HG02870 (cell line): Measurements from ENCODE around the gene MTO1.
"Not testable (repeated sequence)": the region's sequence is repeated elsewhere in the genome, so short reads cannot be mapped to it uniquely, and the experiment has no call there.

Source experiments
- ATAC-seq: cut with Tn5 transposase; IDR thresholded peaks from one replicate; pipeline ENCODE4 v1.9.1; 2021; ENCODE audit warnings: mild to moderate bottlenecking, moderate library complexity; ENCODE audit not compliant: unreplicated experiment

Gene MTO1, protein sequence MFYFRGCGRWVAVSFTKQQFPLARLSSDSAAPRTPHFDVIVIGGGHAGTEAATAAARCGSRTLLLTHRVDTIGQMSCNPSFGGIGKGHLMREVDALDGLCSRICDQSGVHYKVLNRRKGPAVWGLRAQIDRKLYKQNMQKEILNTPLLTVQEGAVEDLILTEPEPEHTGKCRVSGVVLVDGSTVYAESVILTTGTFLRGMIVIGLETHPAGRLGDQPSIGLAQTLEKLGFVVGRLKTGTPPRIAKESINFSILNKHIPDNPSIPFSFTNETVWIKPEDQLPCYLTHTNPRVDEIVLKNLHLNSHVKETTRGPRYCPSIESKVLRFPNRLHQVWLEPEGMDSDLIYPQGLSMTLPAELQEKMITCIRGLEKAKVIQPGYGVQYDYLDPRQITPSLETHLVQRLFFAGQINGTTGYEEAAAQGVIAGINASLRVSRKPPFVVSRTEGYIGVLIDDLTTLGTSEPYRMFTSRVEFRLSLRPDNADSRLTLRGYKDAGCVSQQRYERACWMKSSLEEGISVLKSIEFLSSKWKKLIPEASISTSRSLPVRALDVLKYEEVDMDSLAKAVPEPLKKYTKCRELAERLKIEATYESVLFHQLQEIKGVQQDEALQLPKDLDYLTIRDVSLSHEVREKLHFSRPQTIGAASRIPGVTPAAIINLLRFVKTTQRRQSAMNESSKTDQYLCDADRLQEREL

DNA sequence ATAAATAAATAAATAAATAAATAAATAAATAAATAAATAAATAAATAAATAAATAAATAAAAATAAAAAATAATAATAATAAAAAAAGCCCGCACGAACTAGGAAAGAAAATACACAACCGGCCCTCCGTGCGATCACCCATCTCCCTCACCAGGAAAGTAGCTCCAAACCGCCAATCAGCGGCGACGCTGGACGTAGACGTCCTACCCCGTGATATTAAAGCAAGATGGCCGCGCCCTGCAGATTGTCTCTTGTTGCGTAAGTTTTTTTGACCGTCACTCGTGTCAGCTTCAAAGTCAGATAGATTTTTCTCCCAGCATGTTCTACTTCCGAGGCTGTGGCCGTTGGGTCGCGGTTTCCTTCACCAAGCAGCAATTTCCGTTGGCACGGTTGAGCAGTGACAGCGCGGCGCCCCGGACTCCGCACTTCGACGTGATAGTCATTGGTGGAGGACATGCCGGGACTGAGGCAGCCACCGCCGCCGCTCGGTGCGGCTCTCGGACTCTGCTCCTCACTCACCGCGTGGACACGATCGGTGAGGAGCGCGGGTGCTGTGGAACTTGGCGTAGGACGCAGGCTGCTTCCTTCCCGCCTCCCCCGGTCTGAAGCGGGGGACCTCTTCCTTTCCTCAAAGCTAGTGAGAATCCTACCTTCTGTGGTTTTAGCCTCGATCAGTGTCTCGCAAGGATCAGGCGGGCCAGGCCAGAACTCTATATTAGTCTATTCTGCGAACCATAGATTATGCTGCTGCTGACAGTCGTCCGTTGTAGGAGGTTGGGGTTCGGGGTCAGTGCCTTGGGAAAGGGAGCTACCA, at the start of gene MTO1:
TSS of gene MTO1 (plus strand) at position 201 of the 814 bp plus-strand sequence. CDS start at position 319, 118 bp downstream.
- ATAC-seq: peak; percentile 91

DNA sequence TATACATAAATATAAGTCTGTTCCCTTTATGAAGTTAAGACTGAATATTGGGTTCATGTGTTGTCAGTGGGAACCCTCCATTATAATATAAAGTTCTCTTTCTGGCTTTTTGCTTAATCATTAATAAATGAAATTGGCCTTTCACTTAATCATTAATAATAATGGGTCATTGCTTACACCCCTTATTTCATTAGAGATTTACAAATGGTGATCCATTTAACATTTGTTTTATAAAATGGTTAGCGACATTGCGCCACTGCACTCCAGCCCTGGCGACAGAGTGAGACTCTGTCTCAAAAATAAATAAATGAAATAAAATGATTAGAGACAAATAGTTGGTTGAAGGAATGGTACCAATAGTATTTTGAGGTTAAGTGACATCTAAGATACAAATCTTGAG, 48.4 kb upstream of the MTO1 start:
- no peak for ATAC-seq

DNA sequence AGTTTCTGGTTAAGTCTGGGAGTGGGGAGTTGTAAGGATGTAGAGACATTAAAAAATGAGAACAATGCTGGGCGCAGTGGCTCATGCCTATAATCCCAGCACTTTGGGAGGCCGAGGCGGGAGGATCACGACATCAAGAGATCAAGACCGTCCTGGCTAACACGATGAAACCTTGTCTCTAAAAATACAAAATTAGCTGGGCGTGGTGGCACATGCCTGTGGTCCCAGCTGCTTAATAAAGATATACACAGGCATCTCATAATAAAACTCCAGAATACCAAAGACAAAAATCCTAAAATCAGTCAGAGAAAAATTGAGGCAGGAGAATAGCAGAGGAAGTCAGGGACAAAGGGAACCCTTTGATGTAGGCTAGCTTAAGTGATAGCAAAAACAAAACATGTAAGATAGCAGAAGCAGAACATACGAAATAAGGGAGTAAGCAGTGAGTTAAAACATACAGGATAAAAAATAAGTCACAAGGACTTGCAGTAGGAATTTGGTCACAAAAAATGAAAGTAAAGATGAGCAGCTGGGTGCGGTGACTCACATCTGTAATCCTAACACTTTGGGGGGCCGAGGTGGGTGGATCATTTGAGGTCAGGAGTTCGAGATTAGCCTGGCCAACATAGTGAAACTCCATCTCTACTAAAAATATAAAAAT, 43.3 kb upstream of the MTO1 start:
- ATAC-seq: no peak

DNA sequence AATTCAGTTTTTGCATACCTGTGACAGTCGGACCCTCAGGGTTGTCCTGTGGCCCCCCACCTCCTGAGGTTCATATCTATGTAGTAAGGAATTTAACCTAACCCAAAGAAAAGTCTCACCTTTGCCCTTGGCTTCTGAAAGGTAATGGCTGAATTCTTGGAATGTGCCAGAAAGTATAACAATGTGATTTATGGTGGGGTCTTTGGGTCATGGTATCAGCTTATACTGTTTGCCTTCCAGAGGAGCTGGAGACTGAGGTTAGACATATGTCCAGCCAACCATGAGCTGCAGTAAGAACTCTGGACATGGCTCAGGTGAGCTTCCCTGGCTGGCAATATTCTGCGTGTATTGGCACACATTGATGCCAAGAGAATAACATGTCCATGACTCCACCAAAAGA, 40.0 kb upstream of the MTO1 start:
- ATAC-seq: no peak

DNA sequence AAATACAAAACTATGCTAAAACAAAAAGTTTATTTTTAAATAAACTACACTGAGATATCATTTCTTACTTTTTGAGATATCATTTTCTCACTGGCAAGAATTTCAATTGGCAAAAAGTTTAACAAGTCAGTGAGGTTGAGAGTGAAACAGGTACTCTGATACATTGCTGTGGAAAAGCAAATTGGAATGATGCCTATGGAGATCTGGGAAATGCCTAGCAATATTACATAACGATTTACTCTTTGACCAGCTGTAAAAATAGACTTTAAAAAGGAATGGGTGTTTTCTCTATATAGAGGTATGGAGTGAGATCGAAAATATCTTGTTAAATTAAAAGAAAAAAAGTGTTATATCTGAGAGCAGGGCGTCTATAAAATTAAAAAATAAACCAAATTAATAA, 26.3 kb upstream of the MTO1 start:
- no peak for ATAC-seq

DNA sequence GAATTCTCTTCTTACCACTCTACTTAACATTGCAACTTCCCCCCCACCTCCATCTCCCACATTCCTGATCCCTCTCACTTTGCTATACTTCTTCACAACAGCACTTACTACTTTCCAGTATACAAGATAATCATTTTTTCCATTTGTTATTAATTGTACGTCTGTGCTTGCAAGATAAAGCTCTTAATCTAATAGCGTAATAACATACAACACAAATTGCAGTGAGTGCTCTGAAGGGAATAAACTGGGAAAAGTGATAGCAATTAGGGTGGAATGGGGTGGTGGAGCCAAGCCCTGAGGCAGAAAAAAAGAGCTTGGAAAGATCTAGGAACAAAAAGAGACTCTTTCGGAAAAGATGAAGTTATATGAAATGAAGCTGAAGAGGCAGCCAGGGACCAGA, 18.0 kb upstream of the MTO1 start:
- no peak for ATAC-seq

DNA sequence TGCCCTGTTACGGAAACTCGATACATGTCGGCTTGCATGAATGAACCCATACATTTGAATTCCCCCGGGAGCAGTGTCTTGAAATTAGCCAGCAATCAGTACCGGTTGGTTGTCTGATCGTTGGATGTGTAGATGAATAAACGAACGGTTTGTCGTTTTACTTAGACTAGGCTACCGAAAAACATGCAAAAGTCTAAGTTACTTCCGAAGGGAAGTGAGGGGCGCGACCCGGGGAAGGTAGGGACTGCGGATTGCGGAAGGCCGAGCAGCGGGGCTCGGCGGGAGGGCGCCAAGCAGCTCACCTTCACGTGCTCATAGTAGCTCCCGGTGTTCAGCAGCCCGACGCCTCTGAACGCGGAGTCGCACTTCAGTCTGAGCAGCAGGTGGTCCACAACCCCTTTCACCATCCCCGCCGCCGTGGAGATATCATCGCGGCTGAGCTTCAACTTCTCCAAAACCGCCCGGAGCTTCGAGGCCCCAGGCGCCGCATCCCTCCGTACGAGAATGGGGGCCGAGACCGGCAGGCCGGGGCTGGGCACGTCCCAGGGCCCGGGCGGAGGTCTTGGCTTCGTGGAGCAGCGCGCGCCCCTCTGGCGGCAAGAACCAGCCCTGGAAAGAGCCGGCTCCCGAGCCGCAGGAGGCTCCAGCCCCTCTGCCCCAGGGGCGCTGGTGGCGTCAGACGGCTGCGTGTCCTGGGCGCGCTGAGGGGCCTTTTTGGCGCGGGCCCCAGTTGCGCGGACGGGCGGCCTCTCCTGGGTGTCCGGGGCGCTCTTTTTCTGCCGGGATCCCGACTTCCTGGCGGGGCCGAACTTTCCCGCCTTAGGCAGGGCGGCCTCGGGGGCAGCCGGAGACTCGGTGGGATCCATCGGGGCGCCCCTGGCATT, 10.1 kb upstream of the MTO1 start:
- ATAC-seq: peak; percentile 48

DNA sequence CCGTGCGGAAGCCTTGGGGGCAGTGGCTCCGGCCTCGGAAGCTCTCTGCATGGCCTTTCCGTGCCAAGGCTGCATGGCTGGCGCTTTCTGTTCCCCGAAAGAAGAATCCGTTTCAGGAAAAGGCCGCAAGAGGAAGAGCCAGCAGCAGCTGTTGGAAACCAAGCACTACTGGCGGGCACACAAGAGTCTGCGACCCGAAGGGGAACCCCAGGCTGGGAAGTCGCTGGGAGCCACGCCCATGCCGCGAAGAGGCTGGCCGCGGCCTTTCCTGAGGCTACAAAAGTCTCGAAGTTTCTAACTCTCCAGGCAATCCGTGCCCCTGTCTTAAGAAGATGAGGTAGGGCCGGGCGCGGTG, 9.5 kb upstream of the MTO1 start, which contains the start of gene CGAS:
TSS of gene CGAS (minus strand) at position 191 of the 355 bp plus-strand sequence. CDS start at position 75, 116 bp downstream.
- peak; percentile 71 for ATAC-seq

DNA sequence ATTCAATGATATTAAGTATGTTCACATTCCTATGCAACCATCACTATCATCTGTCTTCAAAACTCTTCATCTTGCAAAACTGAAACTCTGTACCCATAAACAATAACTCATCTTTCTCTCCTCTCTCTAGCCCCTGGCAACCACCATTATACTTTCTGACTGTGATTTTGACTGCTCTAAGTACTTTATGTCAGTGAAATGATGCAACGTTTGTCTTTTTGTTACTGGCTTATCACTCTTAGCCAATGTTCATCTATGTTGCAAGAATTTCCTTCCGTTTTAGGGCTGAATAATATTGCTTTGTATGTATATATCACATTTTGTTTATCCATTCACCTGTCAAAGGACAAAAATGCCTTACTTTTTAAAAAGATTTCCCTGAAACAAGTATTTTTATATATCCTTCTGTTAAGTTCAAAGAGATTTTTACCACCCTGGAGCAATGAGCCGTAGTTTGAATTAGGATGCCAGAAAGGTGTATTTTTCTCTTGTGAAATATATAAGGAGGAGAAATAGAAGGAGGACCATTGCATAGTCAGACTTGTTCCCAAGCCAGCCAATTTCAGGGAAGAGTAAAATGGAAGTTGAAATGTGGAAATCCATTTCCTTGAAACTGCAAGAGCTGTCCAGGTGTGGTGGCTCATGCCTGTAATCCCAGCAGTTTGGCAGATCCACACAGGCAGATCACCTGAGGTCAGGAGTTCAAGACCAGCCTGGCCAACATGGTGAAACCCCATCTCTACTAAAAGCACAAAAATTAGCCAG, 5.5 kb upstream of the MTO1 start:
- no peak for ATAC-seq

DNA sequence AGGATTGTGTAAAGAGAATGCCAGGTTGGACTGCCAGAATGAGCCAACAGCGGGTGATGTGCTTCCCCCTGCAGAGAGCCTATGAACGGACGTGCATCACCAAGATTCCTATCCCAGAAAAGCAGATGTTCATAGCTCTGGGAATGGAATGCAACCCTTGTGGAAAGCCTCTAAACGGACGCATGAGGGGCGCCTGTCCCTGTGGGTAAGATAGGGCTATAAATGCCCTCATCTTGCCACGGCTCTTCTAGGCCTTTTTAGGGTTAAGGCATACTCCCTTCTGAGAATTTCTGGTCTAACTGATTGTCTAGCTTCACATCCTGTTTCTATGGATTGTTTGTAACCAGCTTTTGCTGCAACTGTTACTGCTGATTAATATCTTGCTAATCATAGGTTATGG, 2.1 kb upstream of the MTO1 start:
- ATAC-seq: not testable (repeated sequence)

DNA sequence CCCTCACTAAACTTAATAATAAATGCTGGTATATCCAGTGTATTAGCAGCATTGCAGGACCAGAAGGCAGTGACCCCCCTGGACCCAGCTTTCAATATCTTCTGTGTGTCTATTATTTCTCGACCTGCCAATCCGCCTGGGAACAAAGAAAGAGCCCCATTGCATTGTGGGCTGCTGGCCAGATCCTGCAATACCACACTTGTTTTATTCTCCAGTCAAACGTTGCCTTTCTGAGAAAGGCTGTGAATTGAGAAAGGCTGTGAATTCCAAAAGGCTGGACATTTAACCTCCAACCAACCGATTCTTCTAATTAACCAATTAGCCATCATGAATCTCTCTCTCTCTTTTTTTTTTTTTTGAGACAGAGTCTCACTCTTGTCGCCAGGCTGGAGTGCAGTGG, 1.5 kb upstream of the MTO1 start:
- no peak for ATAC-seq

DNA sequence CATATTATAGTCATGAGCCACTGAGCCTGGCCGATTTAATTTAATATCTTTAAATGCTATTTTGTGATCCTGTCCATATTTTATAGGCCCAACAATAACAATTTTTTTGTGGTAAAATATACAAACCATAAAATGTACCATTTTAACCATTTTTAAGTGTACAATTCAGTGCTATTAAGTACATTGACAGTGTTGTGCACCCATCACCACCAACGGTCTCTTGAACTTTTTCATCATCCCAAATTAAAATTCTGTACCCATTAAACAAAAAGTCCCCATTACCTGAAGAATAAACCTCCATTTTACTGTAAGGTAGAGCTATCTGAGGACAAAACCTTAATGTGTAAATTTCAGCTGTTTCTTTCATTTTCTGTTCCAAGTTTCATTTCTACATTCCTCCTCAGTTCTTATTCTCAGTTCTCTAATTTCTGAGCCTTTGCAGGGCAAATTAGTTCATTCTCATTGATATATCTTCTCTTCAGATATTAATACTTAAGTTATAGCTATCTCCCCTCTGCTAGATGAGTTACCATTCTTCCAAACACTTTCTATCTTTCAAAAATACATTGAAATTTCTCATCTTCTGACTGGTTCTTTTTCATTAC, 10.3 kb downstream of the MTO1 start:
- ATAC-seq: peak; percentile 96

DNA sequence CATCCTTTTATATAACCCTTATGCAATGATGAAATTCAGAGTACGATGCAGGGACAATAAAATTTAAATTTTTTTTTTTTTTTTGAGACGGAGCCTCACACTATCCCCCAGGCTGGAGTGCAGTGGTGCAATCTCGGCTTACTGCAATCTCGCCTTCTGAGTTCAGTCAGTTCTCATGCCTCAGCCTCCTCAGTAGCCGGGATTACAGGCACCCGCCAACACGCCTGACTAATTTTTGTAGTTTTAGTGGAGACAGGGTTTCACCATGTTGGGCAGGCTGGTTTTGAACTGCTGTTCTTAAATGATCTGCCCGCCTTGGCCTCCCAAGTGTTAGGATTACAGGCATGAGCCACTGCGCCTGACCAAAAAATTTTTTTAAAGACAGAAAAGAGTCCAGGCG, 15.2 kb downstream of the MTO1 start:
- ATAC-seq: no peak

DNA sequence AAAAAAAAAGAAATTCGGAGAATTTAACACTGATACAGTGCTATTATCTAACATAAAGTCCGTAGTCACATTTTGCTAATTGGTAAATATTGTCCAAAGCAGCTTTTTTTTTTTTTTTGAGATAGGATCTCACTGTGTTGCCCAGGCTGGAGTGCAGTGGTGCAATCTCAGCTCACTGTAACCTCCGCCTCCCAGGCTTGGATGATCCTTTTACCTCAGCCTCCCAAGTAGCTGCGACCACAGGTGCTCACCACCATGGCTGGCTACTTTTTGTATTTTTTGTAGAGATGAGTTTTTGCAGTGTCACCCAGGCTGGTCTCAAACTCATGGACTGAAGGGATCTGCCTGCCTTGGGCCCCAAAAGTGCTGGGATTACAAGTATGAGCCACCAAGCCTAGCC, 15.9 kb downstream of the MTO1 start:
- ATAC-seq: no peak

DNA sequence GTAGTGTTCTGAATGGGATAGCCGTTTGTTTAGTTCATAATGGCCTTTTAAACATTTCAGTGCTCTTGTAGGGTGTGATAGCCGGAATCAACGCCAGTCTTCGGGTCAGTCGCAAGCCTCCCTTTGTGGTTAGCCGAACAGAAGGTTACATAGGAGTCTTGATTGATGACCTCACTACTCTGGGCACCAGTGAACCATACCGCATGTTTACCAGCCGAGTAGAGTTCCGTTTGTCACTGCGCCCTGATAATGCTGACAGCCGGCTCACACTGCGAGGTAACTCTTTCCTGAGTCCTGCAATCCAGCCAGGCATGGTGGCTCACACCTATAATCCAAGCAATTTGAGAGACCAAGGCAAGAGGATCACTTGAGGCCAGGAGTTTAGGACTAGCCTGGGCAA, 20.4 kb downstream of the MTO1 start:
- ATAC-seq: no peak

DNA sequence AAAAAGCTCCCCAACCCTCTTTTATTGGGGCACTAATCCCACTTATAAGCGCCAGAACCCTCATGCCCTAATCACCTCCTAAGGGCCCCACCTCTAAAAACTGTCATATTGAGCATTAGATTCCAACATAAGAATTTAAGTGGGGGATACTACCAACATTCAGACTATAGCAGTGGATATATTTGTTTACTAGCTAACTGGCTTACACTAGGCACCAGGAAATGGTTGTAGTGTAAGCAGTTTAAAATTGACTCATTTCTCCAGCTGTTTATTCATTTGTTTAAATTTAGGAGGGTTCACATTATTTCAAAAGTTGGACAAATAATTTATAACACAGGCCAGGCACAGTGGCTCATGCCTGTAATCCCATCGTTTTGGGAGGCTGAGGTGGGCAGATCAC, 22.9 kb downstream of the MTO1 start:
- ATAC-seq: no peak

DNA sequence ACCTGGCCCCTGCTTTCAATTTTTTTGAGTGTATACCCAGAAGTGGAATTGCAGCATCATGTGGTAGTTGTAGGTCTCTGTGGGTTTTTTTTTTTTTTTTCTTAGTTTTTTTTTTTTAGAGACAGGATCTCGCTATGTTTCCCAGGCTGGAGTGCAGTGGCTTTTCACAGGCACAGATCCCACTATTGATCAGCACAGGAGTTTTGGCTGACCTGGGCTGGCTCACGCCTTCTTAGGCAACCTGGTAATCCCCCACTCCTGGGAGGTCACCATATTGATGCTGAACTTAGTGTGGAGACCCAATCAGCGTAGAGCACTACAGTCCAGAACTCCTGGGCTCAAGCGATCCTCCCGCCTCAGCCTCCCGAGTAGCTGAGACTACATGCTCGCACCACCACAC, 25.9 kb downstream of the MTO1 start:
- no peak for ATAC-seq

DNA sequence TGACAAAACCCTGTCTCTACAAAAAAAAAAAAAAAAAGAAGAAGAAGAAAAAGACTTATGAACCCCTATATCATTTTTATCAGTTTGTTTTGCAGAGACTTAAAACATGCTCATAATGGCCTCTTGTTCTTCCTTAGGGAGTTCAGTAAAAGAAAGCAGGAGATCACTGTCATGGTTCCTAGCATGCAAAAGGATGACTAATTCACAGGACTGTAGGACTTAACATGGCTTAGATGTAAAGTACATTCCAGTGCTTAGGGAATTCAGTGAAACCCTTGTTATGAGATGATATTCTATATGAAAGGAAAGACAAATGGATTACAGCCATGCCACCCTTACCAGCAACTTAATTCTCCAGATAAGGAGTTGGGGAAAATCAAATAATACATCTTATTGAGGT, 29.8 kb downstream of the MTO1 start:
- ATAC-seq: no peak

DNA sequence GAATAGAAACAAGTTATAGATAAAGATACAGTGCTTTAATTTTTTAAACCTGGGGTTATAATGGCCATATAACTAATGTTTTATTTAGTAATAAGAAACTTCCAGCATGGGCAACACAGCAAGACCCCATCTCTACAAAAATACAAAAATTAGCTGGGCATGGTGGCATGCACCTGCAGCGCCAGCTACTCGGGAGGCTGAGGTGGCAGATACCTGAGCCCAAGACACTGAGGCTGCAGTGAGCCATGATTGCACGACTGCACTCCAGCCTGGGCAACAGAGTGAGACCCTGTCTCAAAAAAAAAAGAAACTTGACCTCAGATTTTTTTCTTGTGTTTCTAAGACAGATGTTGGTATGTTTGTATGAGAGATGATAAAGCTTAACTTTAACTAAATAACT, 36.4 kb downstream of the MTO1 start:
- ATAC-seq: no peak
